ENCODE data around the gene FBXW9. TPM values are rescaled to one million over a fixed set of nuclear protein-coding genes. Genes with fewer than 3 reads are reported as not detected.
A peak's percentile ranks its signal among the peaks of the same experiment; 100 is the strongest.

FBXW9 gene
- total and polyA plus RNA-seq, 2 of the 13 experiments (the other 11 are each of a cell fraction or from before 2014, with no cell fraction given), result 5.7 to 6.1 TPM

DNA sequence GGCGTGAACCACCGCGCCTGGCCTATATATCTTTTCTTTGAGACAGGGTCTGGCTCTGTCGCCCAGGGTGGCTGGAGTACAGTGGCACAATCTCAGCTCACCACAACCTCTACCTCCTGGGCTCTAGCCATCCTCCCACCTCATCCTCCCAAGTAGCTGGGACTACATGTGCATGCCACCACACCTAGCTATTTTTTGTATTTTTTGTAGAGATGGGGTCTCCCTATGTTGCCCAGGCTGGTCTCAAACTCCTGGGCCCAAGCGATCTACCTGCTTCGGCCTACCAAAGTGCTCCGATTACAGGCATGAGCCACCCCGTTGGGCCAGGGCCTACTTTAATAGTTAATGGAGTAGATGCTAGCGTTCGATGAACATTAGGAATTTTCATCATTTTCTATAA lies 23.9 kb upstream of the FBXW9 start:
- H3K27ac ChIP-seq (ENCODE audit: extremely low read length, insufficient read depth, low read length), result peak overlapping the region; percentile 77
- ATAC-seq (no peak), FAIRE-seq (no peak), DNase-seq (ENCODE audit: low spot score) (no peak)
- ChIA-PET CTCF (ENCODE audit: low intra/inter-chr PET ratio, low total read pairs) (no interaction called here), POLR2A (no interaction called here)
- no peaks in the 10 kb centered on the region; a peak in 1 of 5 replicates for H3K27me3 ChIP-seq (ENCODE audit: control insufficient read depth in 1 of 2, insufficient read depth in 2 of 2, low read length in 2 of 2)
- peaks cover 10 to 32% of the 10 kb centered on the region in 2 experiments for H3K36me3 ChIP-seq (replicated peaks in 1 of 2; ENCODE audit: control insufficient read depth in 1 of 2, insufficient read depth in 2 of 2, low read length in 2 of 2)
- TF ChIP-seq ZKSCAN5 (CRISPR knock-in tag; IDR thresholded peaks at IDR 0.05), result no peak
- TF ChIP-seq FOXO4 (CRISPR knock-in tag; conservative IDR thresholded peaks at IDR 0.05), result 0 out of 2 replicates have a peak, but pooled peaks have one; percentile 53
- H3K4me2 ChIP-seq (ENCODE audit: low read depth, low read length), result peak overlapping the region; percentile 90
- peaks cover 9% of the 10 kb centered on the region for H3K4me1 ChIP-seq (ENCODE audit: insufficient read depth, low read length)
- H2AFZ ChIP-seq (ENCODE audit: low read length), result no peak overlapping the region
- intact Hi-C loops (cut with micrococcal nuclease; ENCODE audit: unreplicated experiment), result no loop called here
- WGBS (ENCODE audit: low lambda C conversion rate), result 95% methylated on average over 10 of the region's 10 CpGs
- no peaks in the 10 kb centered on the region for H4K20me1 ChIP-seq (ENCODE audit: insufficient read depth, low read length)
- BruUV-seq (replicated peaks), result no TSS peak
- peaks cover 57% of the 10 kb centered on the region for H3K79me2 ChIP-seq (ENCODE audit: insufficient read depth, low read length)
- in situ Hi-C loops (cut with HindIII; ENCODE audit: extremely low pct_ligation_motif_present, low pct_unique_long_range_greater_than_20kb), result no loop called here
- H3K4me3 ChIP-seq (replicated peaks in 1 of 3; ENCODE audit: insufficient read depth in 1 of 3, low read depth in 2 of 3, low read length in 3 of 3), result peak overlapping the region; percentile 92 to 96 (median 93)
- peak overlapping the region; percentile 87; the same call in 1 of the 2 replicates for H3K9ac ChIP-seq (ENCODE audit: insufficient read depth, low read depth, low read length)
- H3K9me3 ChIP-seq (ENCODE audit: low read length), result no peaks in the 10 kb centered on the region

DNA sequence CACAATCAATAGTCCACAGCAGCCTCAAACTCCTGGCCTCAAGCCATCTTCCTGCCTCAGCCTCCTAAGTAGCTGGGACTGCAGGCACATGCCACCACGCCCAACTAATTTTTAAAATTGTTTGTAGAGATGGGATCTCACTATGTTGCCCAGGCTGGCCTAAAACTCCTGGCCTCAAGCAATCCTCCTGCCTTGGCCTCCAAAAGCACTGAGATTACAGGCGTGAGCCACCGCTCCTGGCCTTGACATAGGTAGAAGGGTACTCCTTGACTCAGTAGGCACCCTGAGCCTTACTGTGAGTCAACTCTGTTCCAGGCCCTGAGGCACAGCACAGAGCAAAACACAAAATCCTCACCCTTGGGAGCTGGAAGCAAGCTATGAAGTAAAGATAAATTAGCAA lies 19.5 kb upstream of the FBXW9 start:
- H3K36me3 ChIP-seq (replicated peaks in 1 of 2; ENCODE audit: control insufficient read depth in 1 of 2, insufficient read depth in 2 of 2, low read length in 2 of 2), result peaks cover 27 to 62% of the 10 kb centered on the region in 2 experiments
- ATAC-seq (no peak), FAIRE-seq (no peak)

More for the DNA sequence above, 19.5 kb upstream of the FBXW9 start:
- ChIA-PET POLR2A (no interaction called here), CTCF (ENCODE audit: low intra/inter-chr PET ratio, low total read pairs) (no interaction called here)
- DNase-seq (ENCODE audit: low spot score), result no peak
- no peak overlapping the region for H3K4me2 ChIP-seq (ENCODE audit: low read depth, low read length)
- peaks cover 9% of the 10 kb centered on the region for H3K4me1 ChIP-seq (ENCODE audit: insufficient read depth, low read length)
- no peak overlapping the region for H2AFZ ChIP-seq (ENCODE audit: low read length)
- H4K20me1 ChIP-seq (ENCODE audit: insufficient read depth, low read length), result no peaks in the 10 kb centered on the region
- TF ChIP-seq ZNF121 (CRISPR knock-in tag; IDR thresholded peaks at IDR 0.05) (peak; percentile 50), ADNP (CRISPR knock-in tag; IDR thresholded peaks at IDR 0.05) (no peak), SMARCC2 (IDR thresholded peaks at IDR 0.05) (no peak)
- TF ChIP-seq, protein P1, sequence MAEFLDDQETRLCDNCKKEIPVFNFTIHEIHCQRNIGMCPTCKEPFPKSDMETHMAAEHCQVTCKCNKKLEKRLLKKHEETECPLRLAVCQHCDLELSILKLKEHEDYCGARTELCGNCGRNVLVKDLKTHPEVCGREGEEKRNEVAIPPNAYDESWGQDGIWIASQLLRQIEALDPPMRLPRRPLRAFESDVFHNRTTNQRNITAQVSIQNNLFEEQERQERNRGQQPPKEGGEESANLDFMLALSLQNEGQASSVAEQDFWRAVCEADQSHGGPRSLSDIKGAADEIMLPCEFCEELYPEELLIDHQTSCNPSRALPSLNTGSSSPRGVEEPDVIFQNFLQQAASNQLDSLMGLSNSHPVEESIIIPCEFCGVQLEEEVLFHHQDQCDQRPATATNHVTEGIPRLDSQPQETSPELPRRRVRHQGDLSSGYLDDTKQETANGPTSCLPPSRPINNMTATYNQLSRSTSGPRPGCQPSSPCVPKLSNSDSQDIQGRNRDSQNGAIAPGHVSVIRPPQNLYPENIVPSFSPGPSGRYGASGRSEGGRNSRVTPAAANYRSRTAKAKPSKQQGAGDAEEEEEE (CRISPR knock-in tag; IDR thresholded peaks at IDR 0.05; ENCODE audit: borderline replicate concordance), result no peak
- intact Hi-C loops (cut with micrococcal nuclease; ENCODE audit: unreplicated experiment) (no loop called here), in situ Hi-C loops (cut with HindIII; ENCODE audit: extremely low pct_ligation_motif_present, low pct_unique_long_range_greater_than_20kb) (no loop called here)
- H3K27me3 ChIP-seq (ENCODE audit: control insufficient read depth in 1 of 2, insufficient read depth in 2 of 2, low read length in 2 of 2), result no peaks in the 10 kb centered on the region
- no peak overlapping the region for H3K27ac ChIP-seq (ENCODE audit: extremely low read length, insufficient read depth, low read length)
- BruUV-seq (replicated peaks), result no TSS peak
- peaks cover 29% of the 10 kb centered on the region for H3K79me2 ChIP-seq (ENCODE audit: insufficient read depth, low read length)
- no peaks in the 10 kb centered on the region for H3K9me3 ChIP-seq (ENCODE audit: low read length)
- WGBS (ENCODE audit: low lambda C conversion rate), result 100% methylated on average over 3 of the region's 3 CpGs
- no peak overlapping the region for H3K4me3 ChIP-seq (replicated peaks in 1 of 3; ENCODE audit: insufficient read depth in 1 of 3, low read depth in 2 of 3, low read length in 3 of 3)
- no peak overlapping the region for H3K9ac ChIP-seq (ENCODE audit: insufficient read depth, low read depth, low read length)
